GM12801 (cell line): ENCODE measurements around the gene B3GNT4.

Experiments used
- CTCF ChIP-seq: IDR thresholded peaks from one replicate; pipeline ENCODE4 v1.5.1; 2011; ENCODE audit warnings: control low read depth; ENCODE audit not compliant: insufficient read length; ENCODE audit errors: extremely low read depth

Gene B3GNT4

GRCh38 chr12:122250047-122250446, 46.5 kb downstream of the B3GNT4 start:
- TF ChIP-seq CTCF, result no peak

- TF ChIP-seq CTCF, result no peak
Observed at GRCh38 chr12:122250536-122250935, 47.0 kb downstream of the B3GNT4 start.
